Nephron (organoid): ENCODE data around the gene FBXO8.

Source experiments
- H3K27ac Mint-ChIP-seq, 3 experiments: 2 replicates each; pipeline ENCODE4 v1.8.0; 2020; ENCODE audit warnings: mixed read lengths in 3 of 3, mild to moderate bottlenecking in 2 of 3, moderate library complexity in 1 of 3
- H3K27me3 Mint-ChIP-seq: 2 replicates; pipeline ENCODE4 v1.8.0; 2021; ENCODE audit warnings: low read depth, mild to moderate bottlenecking, moderate library complexity, mixed read lengths
- H3K36me3 Mint-ChIP-seq: 2 replicates; pipeline ENCODE4 v1.8.0; 2020; ENCODE audit warnings: low read depth, mixed read lengths
- H3K4me1 Mint-ChIP-seq: 2 replicates; pipeline ENCODE4 v1.8.0; 2020; ENCODE audit warnings: mixed read lengths
- H3K4me3 Mint-ChIP-seq, 3 experiments: 2 replicates each; pipeline ENCODE4 v1.8.0; 2020; ENCODE audit warnings: mild to moderate bottlenecking in 3 of 3, mixed read lengths in 3 of 3, moderate library complexity in 2 of 3
- H3K9me3 Mint-ChIP-seq: 2 replicates; pipeline ENCODE4 v1.8.0; 2020; ENCODE audit warnings: mixed read lengths
- CTCF ChIP-seq, 3 experiments: fragments of 200-600 bp; sonication (generic); IDR thresholded peaks; one replicate each; pipeline ENCODE4 v1.5.0; 2021; ENCODE audit warnings: antibody characterized with exemption in 3 of 3; ENCODE audit not compliant: unreplicated experiment in 3 of 3

Gene FBXO8

DNA sequence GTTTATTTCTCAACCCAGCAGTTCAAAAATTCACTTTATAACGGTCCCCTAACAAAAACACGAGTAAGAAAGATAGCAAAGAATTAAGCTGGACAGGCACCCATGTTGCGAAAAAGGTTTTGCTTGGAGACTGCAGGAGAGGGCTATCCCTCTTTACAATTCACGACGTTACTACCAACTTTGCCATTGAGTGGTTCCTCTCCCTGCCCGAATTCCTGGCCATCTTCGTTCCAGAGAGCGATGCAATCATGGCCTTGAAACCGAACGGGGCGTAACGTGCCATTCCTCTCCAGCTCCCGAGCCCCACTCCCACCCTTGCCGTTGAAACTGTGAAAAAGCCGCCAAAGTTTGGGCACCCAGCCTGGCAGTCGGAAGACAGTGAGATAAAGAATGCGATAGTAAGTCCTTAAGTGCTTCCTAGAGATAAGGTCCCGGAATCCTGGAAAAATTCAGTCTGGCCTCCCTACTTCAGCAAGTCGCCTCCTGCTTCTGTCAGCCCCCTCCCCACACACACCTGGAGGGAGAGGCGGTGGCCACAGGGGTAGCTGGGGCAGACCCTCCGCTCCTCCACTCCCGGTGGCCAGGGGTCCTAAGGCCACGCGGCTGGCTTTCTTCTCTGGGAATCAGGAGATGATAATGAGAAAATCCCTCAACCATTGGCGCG is 65.2 kb downstream of the FBXO8 start:
- no peak overlapping the region for H3K27ac Mint-ChIP-seq
- peaks cover 3% of the 10 kb centered on the region for H3K9me3 Mint-ChIP-seq
- no peak for TF ChIP-seq CTCF (IDR thresholded peaks at IDR 0.05; ENCODE audit: unreplicated experiment in 3 of 3)
- no peaks in the 10 kb centered on the region for H3K36me3 Mint-ChIP-seq
- peak overlapping the region; percentile 52 to 75 (median 53) for H3K4me3 Mint-ChIP-seq
- H3K4me1 Mint-ChIP-seq: peaks cover 40% of the 10 kb centered on the region
- H3K27me3 Mint-ChIP-seq: peaks cover 96% of the 10 kb centered on the region

DNA sequence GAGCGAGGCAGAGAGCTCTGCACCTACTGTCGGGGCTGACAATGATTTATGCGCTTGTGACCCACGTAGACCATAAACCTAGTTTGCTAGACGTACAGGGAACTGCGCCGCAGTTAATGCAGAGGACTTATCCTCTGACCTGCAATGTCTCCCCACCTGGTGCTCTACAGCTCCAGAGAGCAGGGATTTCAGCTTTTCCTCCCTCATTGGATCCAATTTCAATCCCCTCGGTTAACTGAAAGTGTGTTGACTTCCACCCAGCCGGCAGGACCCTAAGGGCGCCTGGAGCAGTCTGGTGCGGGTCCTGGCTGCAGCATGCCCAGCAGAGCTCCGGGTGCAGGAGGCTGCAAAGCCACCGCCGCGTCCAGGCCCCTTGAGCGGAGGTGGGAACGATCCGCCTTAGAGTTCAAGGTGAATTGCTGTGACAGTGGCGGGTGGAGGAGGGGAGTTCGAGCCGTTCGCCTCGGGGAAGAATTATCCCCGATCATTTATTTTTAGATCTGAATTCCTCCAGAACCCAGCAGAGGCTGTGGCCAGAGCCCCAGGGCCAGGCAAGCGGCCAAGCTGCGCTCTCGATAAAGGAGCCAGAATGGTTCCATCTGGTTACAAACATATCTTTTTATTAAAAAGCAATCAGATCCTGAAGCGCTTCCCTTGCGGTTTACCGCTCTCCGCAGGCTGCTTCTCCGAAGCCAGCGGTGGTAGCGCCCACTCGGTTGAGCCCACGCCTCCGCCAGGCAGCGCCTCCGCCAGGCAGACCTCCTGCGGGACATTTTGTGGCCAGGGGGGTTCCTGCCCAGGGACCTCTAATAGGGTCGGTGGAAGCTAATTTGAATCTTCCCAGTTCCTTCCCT is 66.0 kb downstream of the FBXO8 start:
- no peak overlapping the region for H3K27ac Mint-ChIP-seq
- peak overlapping the region; percentile 52 to 75 (median 53) for H3K4me3 Mint-ChIP-seq
- TF ChIP-seq CTCF (IDR thresholded peaks at IDR 0.05; ENCODE audit: unreplicated experiment in 3 of 3): no peak
- peaks cover 100% of the 10 kb centered on the region for H3K27me3 Mint-ChIP-seq
- H3K9me3 Mint-ChIP-seq: peaks cover 3% of the 10 kb centered on the region
- no peaks in the 10 kb centered on the region for H3K36me3 Mint-ChIP-seq
- H3K4me1 Mint-ChIP-seq: peaks cover 40% of the 10 kb centered on the region

- no peak for TF ChIP-seq CTCF (IDR thresholded peaks at IDR 0.05; ENCODE audit: unreplicated experiment in 3 of 3)
- Mint-ChIP-seq H3K9me3 (peaks cover 3% of the 10 kb centered on the region), H3K4me1 (peaks cover 46% of the 10 kb centered on the region), H3K27ac (no peak overlapping the region), H3K4me3 (peak overlapping the region; percentile 7 to 53 (median 22)), H3K36me3 (no peaks in the 10 kb centered on the region), H3K27me3 (peaks cover 100% of the 10 kb centered on the region)
Measured at GRCh38 chr4:174216799-174217272, 66.6 kb downstream of the FBXO8 start.

DNA sequence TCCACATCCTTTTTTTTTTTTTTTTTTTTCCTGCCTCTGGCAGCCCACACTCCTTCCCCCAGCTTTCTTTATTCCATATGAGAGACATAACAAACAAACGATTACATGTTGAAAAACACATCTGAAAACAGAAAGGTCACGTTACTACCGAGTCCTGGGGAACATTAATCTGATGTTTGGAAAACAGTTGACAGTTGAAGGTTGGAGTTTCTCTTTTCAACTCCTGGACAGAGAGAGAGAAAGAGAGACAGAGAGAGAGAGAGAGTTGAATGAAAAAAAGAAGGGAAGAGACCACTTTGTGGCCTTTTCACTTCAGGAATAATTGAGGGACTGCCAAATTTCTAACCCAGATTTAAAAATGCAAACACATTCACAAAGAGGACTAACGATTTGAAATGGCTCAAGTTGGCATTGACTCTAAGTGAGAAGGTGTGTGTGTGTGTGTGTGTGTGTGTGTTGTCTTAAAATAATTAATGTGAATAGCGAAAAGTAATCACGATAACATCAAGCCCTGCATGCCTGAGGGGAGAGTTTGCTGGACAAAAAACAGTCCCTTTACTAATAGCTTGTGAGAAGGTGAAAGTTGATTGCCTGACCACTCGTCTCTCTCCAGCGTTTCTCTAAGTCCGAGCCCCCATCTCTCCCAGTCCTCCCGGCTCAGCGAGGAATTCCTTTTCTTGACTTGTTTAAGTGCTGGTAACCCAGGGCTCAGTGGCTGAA is 67.3 kb downstream of the FBXO8 start:
- H3K27me3 Mint-ChIP-seq: peaks cover 100% of the 10 kb centered on the region
- no peak overlapping the region for H3K27ac Mint-ChIP-seq
- peak overlapping the region in 2 of 3 experiments; percentile 7 to 22 for H3K4me3 Mint-ChIP-seq
- H3K4me1 Mint-ChIP-seq: peaks cover 47% of the 10 kb centered on the region
- no peak for TF ChIP-seq CTCF (IDR thresholded peaks at IDR 0.05; ENCODE audit: unreplicated experiment in 3 of 3)
- H3K36me3 Mint-ChIP-seq: no peaks in the 10 kb centered on the region
- peaks cover 3% of the 10 kb centered on the region for H3K9me3 Mint-ChIP-seq

DNA sequence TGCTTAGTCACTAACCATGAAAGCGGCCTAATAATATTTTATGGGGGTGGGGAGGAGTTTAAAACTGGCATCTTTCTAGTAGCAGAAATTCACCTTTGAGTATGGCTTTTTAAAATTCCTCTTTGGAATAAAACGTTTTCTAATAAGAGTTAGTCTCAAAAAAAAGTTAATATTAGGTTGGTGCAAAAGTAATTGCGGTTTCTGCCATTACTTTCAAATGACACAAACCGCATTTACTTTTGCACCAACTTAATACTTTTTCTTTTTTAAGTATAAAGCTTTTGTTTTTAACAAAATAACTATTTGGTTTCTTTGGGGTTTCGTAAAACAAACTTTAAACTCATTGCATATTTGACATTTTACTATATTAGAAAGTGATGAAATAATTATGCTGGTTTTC is 68.4 kb downstream of the FBXO8 start:
- TF ChIP-seq CTCF (IDR thresholded peaks at IDR 0.05; ENCODE audit: unreplicated experiment in 3 of 3): no peak
- peak overlapping the region in 1 of 3 experiments; percentile 77 for H3K4me3 Mint-ChIP-seq
- peaks cover 47% of the 10 kb centered on the region for H3K4me1 Mint-ChIP-seq
- H3K36me3 Mint-ChIP-seq: no peaks in the 10 kb centered on the region
- H3K9me3 Mint-ChIP-seq: peaks cover 3% of the 10 kb centered on the region
- H3K27ac Mint-ChIP-seq: no peak overlapping the region
- H3K27me3 Mint-ChIP-seq: peaks cover 100% of the 10 kb centered on the region
